Gastrocnemius medialis (tissue), 4 donors: Measurements from ENCODE around the gene GRHL3.

Source experiments
- CTCF ChIP-seq, 5 experiments: fragments of 450-650 bp in 3 of 5; fragments of 200-600 bp in 2 of 5; sonication (generic) in 2 of 5; IDR thresholded peaks in 4 of 5; conservative IDR thresholded peaks in 1 of 5; 1 replicate in 4 of 5; 2 replicates in 1 of 5; pipeline ENCODE4 v1.5.1; 2016 to 2019; ENCODE audit warnings: antibody characterized with exemption in 5 of 5, mild to moderate bottlenecking in 3 of 5, moderate library complexity in 3 of 5
- POLR2A ChIP-seq, 2 donors: fragments of 450-650 bp; IDR thresholded peaks; one replicate each; pipeline ENCODE4 v1.6.1; 2017; ENCODE audit warnings: antibody characterized with exemption in 2 of 2, mild to moderate bottlenecking in 2 of 2, moderate library complexity in 2 of 2

GRCh38 chr1:24392982-24393650, 74.0 kb downstream of the GRHL3 start:
- no peak for TF ChIP-seq CTCF (IDR thresholded peaks at IDR 0.05 in 4 of 5, conservative IDR thresholded peaks at IDR 0.05 in 1 of 5)
- TF ChIP-seq POLR2A (IDR thresholded peaks at IDR 0.05): no peak
